ENCODE measurements around the gene KLHL4.
"Not testable (repeated sequence)": the region's sequence is repeated elsewhere in the genome, so short reads cannot be mapped to it uniquely, and the experiment has no call there.

KLHL4 gene

DNA sequence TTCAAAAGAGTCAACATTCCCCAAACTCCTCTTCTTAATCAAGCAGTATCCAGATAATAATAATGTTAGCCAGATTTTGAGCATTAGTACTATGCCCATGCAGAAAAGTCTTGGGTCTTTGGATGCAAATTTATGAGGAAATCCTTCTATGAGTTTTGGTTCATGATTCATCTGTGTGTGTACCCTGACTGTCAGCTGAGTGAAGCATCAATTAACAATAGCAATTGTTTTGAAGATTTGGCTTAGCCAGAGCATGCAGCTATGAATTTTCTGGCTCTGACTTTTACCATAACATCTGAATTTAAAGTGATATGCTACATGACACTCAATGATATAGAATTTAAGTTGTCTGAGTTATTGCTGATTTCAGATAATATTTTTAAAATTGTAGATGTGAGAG is 145.8 kb downstream of the KLHL4 start:
- FAIRE-seq, result no peak

DNA sequence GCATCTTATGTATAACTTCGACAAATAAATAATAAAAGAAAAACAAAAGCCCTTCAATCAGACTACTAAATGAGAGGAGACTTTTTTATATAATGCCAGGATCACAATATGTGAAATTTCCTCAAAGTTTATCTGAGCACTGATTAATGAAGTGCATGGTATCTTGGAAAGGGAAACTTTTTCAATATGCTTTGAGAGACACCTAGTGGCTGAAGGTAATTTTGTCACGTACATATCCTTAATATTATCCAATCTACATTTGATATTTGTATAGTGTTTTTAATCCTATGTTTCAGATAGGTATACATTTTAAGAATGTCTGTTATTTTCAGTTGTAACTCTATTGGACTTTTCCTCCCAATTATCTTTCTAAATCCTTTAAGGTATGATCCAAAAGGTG is 146.8 kb downstream of the KLHL4 start:
- FAIRE-seq, result no peak

DNA sequence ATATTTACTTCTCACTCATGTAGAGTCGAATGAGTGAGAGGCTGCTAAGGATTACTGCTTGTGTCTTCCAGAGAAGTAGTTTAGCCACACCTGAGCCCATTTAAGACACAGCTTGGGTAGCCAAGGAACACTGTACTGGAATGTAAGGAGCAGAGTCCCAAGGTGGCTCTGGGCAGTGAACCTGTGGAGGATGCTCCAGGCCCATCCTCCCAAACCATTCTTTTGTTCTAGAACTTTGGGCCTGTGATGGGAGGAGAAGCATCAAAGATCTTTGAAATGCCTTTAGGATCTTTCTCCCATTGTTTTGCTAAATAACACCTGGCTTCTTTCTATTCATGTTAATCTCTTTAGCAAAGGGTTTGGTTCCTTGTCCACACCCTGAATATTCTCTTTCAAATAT is 162.2 kb downstream of the KLHL4 start:
- no peak for FAIRE-seq

DNA sequence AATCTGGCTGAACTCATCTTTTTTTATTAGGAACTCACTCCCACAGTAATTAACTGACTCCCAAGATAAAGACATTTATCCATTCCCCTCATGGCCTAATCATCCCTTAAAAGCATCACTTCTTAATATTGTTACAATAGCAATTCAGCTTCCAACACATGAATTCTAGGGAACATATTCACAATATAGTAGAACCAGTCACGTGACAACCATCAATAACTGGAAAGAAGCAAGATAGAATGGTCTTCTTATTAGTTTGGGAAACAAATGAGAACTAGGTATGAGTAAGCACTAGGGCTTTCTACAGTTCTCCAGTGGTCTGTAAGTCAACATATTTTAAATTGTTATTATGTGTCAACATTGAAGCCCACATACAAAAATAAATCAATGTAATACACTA is 170.1 kb downstream of the KLHL4 start:
- no peak for FAIRE-seq

DNA sequence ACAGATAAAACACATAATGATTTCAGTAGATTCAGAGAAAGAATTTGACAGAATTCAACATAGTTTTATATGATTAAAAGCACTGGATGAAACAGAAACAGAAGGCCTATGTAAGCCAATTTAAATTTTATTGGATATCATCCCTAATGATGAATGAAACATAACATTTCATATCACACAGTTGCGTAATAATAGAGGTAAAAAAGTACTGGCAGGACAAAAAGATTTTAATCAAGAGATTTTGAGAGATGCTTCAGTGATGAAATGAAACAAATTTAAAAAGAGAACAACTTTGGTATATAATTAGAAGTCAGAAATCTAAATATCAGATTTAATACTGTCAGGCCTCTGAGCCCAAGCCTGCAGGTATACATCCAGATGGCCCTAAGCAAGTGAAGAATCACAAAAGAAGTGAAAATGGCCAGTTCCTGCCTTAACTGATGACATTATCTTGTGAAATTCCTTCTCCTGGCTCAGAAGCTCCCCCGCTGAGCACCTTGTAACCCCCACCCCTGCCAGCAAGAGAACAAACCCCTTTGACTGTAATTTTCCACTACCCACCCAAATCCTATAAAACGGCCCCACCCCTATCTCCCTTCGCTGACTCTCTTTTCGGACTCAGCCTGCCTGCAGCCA is 170.6 kb downstream of the KLHL4 start:
- not testable (repeated sequence) for FAIRE-seq

DNA sequence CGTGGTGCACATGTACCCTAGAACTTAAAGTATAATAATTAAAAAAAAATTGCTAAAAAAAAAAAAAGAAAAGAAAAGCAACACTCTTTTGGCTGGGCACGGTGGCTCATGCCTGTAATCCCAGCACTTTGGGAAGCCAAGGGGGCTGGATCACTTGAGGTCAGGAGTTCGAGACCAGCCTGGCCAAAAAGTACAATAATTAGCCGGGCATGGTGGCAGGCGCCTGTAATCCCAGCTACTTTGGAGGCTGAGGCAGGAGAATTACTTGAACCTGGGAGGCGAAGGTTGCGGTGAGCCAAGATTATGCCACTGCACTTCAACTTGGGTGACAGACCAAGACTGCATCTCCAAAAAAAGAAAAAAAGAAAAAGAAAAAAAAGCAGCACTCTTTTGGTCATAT is 171.6 kb downstream of the KLHL4 start:
- FAIRE-seq, result not testable (repeated sequence)

DNA sequence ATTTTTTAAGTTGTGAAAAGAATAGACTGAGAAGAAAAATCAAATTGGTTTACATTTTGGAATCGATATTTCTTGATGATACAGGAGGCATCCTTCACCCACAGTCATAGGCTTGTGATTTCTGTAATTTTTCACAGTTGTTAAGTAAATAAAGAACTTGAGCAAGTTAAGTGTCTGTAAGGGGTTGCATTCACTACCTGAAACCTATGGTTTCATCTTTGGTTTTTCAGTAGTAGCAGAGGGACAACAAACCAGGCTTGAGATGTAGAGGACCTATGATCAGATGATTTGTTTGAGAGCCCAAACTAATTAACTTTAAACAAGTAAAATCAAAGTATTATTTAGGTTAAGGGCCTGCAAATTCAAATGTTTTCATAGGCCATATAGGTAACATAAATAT is 175.6 kb downstream of the KLHL4 start:
- no peak for FAIRE-seq

DNA sequence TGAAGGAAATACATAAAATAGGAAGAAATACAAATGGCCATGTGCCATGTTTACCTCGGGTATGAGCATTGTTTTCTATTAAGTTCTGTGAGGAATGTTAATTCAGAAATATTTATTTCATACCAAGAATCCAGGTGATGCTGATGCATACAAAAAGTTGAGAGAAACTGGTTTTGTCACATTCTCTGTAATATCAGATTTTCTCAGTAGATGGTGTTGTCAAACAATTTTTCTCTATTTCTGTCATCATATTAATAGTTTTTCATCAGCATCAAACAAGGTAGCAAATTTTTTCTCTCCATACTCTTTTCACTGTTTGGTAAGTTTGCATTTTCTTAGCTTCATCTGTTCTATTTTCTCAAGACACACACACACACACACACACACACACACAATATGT is 179.8 kb downstream of the KLHL4 start:
- FAIRE-seq, result no peak

DNA sequence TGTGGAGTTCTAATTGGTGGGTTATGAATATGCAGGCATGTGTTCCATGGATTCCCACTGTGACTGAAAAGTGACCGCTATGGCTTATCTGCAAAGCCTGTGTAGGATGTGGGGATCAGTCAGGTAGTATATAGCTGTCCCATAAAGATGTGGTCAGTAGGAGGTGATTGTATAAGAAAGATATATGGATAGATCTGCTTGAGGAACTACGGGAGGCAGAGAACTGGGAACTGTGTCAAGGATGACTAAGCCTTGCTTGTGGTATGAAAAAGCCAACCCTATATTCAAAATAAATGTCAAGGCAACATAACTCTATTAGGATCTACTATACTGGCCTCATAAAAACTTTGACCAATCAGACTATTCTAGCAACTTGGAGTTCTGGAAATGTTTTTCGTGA is 185.2 kb downstream of the KLHL4 start:
- no peak for FAIRE-seq

DNA sequence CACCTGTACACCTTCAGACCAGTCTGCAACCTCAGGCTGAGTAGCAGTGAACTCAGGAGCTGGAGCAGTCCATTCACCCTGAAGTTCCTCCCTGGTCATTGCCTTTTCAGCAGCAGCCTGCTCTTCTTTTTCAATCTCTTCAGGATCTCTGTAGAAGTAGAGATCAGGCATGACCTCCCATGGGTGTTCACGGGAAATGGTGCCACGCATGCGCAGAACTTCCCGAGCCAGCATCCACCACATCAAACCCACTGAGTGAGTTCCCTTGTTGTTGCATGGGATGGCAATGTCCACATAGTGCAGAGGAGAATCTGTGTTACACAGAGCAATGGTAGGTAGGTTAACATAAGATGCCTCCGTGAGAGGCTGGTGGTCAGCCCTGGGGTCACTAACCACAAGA is 185.9 kb downstream of the KLHL4 start:
- not testable (repeated sequence) for FAIRE-seq

DNA sequence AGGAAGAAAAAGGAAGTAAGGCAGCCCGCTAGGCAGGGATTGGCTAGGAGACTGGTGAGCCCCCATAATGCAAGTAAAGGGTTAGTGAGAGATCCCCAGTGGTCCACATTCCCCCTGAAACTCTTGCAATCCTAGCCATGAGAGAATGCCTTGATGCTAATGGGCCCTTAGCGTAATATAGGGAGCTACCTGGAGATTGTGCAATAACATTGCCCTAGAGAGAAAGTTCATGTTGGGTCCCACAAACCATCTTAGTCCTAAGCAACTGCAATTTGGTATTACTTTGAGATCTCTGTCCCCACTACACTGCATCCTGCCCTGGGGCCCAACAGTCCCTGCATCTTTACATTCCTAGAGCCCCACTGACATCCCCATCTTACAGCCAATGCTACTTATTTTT is 188.5 kb downstream of the KLHL4 start:
- no peak for FAIRE-seq

DNA sequence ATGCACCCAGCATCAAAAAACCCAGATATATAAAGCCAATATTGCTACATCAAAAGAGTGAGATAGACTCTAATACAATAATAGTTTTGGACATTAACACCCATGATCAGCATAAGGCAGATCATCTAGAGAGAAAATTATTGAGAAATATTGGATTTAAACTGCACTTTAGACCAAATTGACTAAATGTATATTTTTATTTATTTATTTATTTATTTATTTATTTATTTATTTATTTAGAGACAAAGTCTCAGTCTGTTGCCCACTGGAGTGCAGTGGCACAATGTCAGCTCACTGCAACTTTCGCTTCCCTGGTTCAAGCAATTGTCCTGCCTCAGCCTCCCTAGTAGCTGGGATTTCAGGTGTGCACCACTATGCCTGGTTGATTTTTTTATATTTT is 193.0 kb downstream of the KLHL4 start:
- FAIRE-seq, result no peak

Data from G401.6 (cell line).